Upper lobe of left lung (tissue), 4 donors: ENCODE data around the gene VENTX.

Source experiments
- EP300 ChIP-seq, 4 donors: sonication (generic); formaldehyde crosslinking; IDR thresholded peaks; one replicate each; pipeline ENCODE4 v1.5.1; 2017; ENCODE audit warnings: antibody characterized with exemption in 4 of 4, control low read depth in 2 of 4
- POLR2A ChIP-seq, 4 donors: fragments of 450-650 bp; IDR thresholded peaks; one replicate each; pipeline ENCODE4 v1.5.1; 2016 to 2017; ENCODE audit warnings: antibody characterized with exemption in 4 of 4, mild to moderate bottlenecking in 2 of 4
- TF ChIP-seq, protein P1 (sequence below), 6 experiments: fragments of 450-650 bp in 4 of 6; fragments of 200-600 bp in 2 of 6; sonication (generic) in 2 of 6; IDR thresholded peaks; one replicate each; pipeline ENCODE4 v1.5.1; 2016 to 2019; ENCODE audit warnings: antibody characterized with exemption in 6 of 6

DNA sequence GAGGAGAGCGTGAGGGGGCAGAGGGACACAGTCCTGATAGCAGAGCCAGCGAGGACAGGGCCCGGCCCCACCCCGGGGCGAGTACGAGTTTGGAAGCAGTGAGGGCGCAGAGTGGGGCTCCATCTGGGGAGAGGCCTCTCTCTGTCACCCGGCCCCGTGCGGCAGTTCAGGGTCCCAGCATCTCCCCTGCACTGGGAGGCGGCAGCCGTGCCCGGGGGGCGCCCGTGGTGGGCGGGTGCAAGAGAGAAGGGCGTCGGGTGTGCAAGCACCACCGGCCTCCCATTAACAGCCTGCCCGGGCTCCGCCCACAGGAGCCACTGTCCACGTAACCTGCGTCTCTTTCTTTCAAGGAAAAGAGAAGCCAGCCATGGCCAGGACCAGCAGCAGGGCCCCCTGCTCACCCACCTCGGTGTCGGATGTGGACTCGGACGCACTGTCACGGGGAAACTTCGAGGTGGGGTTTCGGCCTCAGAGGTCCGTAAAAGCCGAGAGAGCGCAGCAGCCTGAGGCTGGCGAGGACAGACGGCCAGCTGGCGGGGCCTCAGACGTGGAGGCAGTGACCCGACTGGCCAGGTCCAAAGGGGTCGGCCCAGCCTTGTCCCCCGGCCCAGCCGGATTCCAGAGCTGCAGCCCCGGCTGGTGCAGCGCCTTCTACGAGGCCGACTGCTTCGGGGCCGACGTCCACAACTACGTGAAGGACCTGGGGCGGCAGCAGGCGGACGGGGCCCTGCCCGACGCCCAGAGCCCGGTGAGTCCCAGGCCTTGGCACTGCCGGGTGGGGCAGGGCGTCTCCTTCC, 36.3 kb upstream of the VENTX start:
- TF ChIP-seq, protein P1, sequence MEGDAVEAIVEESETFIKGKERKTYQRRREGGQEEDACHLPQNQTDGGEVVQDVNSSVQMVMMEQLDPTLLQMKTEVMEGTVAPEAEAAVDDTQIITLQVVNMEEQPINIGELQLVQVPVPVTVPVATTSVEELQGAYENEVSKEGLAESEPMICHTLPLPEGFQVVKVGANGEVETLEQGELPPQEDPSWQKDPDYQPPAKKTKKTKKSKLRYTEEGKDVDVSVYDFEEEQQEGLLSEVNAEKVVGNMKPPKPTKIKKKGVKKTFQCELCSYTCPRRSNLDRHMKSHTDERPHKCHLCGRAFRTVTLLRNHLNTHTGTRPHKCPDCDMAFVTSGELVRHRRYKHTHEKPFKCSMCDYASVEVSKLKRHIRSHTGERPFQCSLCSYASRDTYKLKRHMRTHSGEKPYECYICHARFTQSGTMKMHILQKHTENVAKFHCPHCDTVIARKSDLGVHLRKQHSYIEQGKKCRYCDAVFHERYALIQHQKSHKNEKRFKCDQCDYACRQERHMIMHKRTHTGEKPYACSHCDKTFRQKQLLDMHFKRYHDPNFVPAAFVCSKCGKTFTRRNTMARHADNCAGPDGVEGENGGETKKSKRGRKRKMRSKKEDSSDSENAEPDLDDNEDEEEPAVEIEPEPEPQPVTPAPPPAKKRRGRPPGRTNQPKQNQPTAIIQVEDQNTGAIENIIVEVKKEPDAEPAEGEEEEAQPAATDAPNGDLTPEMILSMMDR (IDR thresholded peaks at IDR 0.05): no peak
- TF ChIP-seq POLR2A (IDR thresholded peaks at IDR 0.05) (no peak), EP300 (IDR thresholded peaks at IDR 0.05) (no peak)
